HepG2 (cell line): ENCODE measurements around the gene SYT7. TPM values are rescaled to one million over a fixed set of nuclear protein-coding genes. Genes with fewer than 3 reads are reported as not detected.

ENCODE experiments used
- ATAC-seq: fragments of 200-7000 bp; cut with Tn5 transposase; 3 replicates; pipeline ENCODE4 v1.9.1; 2020; ENCODE audit warnings: mild to moderate bottlenecking, moderate library complexity
- BruUV-seq: library from RNA; stranded (reverse); fragments of 400-500 nt; replicated peaks from 2 replicates; lab custom pipeline; 2021; lab: Mats Ljungman, UMichigan
- CTCF ChIA-PET: fragments of 300-600 bp; formaldehyde crosslinking; extraction: SDS; loops from one replicate; lab custom pipeline; 2021; ENCODE audit warnings: low total read pairs, inconsistent platforms, low intra/inter-chr PET ratio; lab: Yijun Ruan, JAX
- POLR2A ChIA-PET: fragments of 350-600 bp; sonication (Branson Sonifier 250); formaldehyde crosslinking; loops from one replicate; lab custom pipeline; 2020; ENCODE audit warnings: antibody characterized with exemption, inconsistent platforms; lab: Yijun Ruan, JAX
- DNase-seq: peaks from one replicate; pipeline ENCODE4 v3.0.0-alpha.2; 2015; ENCODE audit warnings: low spot score
- FAIRE-seq: peaks from 3 replicates; lab custom pipeline; 2011; peaks lifted over from hg19 to GRCh38; lab: Jason Lieb, UNC
- H2AFZ ChIP-seq: one replicate; pipeline ENCODE4 v1.6.1; 2011; ENCODE audit warnings: low read length, inconsistent platforms
- H3K27ac ChIP-seq: fragments of 300-600 bp; 3 replicates; pipeline ENCODE4 v1.8.0; 2011; ENCODE audit warnings: mixed run types, mild to moderate bottlenecking, mixed read lengths, low read length, inconsistent platforms; ENCODE audit not compliant: insufficient read depth; ENCODE audit errors: extremely low read length
- H3K27me3 ChIP-seq, 2 experiments: fragments of 200-600 bp in 1 of 2; 2 replicates in 1 of 2; 3 replicates in 1 of 2; pipeline versions ENCODE4 v1.6.0 to v1.8.0; 2011; ENCODE audit warnings: low read length in 2 of 2, mild to moderate bottlenecking in 2 of 2, moderate library complexity in 2 of 2, inconsistent platforms in 1 of 2; ENCODE audit not compliant: insufficient read depth in 2 of 2, control insufficient read depth in 1 of 2
- H3K36me3 ChIP-seq, 2 experiments: fragments of 200-600 bp in 1 of 2; replicated peaks in 1 of 2; 2 replicates in 1 of 2; 3 replicates in 1 of 2; pipeline versions ENCODE4 v1.5.1 to v1.8.0; 2011; ENCODE audit warnings: low read length in 2 of 2, inconsistent platforms in 1 of 2; ENCODE audit not compliant: insufficient read depth in 2 of 2, control insufficient read depth in 1 of 2
- H3K4me1 ChIP-seq: 2 replicates; pipeline ENCODE4 v1.5.1; 2012; ENCODE audit warnings: low read length, inconsistent platforms; ENCODE audit not compliant: insufficient read depth
- H3K4me2 ChIP-seq: 2 replicates; pipeline ENCODE4 v1.6.0; 2011; ENCODE audit warnings: low read depth, low read length, inconsistent platforms
- H3K4me3 ChIP-seq, 3 experiments: fragments of 200-600 bp in 1 of 3; sonication (generic), shearing (Covaris generic) in 1 of 3; replicated peaks in 1 of 3; 2 replicates each; pipeline ENCODE4 v1.5.1; 2011 to 2016; ENCODE audit warnings: low read length in 3 of 3, inconsistent platforms in 2 of 3, low read depth in 2 of 3, mild to moderate bottlenecking in 2 of 3, control low read depth in 1 of 3, mixed read lengths in 1 of 3; ENCODE audit not compliant: insufficient read depth in 1 of 3
- H3K79me2 ChIP-seq: one replicate; pipeline ENCODE4 v1.6.1; 2011; ENCODE audit warnings: low read length, inconsistent platforms; ENCODE audit not compliant: insufficient read depth
- H3K9ac ChIP-seq: 2 replicates; pipeline ENCODE4 v1.6.0; 2011; ENCODE audit warnings: mild to moderate bottlenecking, low read depth, low read length, inconsistent platforms; ENCODE audit not compliant: insufficient read depth
- H3K9me3 ChIP-seq: 2 replicates; pipeline ENCODE4 v1.5.1; 2012; ENCODE audit warnings: mild to moderate bottlenecking, low read length
- H4K20me1 ChIP-seq: 2 replicates; pipeline ENCODE4 v1.6.0; 2011; ENCODE audit warnings: inconsistent platforms, mild to moderate bottlenecking, low read length, moderate library complexity; ENCODE audit not compliant: insufficient read depth
- ETV6 ChIP-seq: sonication (generic); formaldehyde crosslinking; conservative IDR thresholded peaks from 2 replicates; pipeline ENCODE4 v1.4.0; 2020; ENCODE audit warnings: missing genetic modification reagents
- ISL2 ChIP-seq: sonication (generic); formaldehyde crosslinking; IDR thresholded peaks from 2 replicates; pipeline ENCODE4 v1.5.0; 2020; ENCODE audit warnings: missing genetic modification reagents
- NCOR1 ChIP-seq: fragments of 200-600 bp; sonication (generic); IDR thresholded peaks from 2 replicates; pipeline ENCODE4 v1.7.0; 2017; ENCODE audit warnings: antibody characterized with exemption, low read length, borderline replicate concordance
- PAX8 ChIP-seq: sonication (generic); formaldehyde crosslinking; IDR thresholded peaks from 2 replicates; pipeline ENCODE4 v1.8.0; 2022; ENCODE audit warnings: mild to moderate bottlenecking, missing genetic modification reagents, borderline replicate concordance
- RFX5 ChIP-seq: IDR thresholded peaks from 2 replicates; pipeline ENCODE4 v1.6.1; 2011; ENCODE audit warnings: low read depth, low read length, improper control_type of control experiment
- ZFP37 ChIP-seq: sonication (generic); formaldehyde crosslinking; IDR thresholded peaks from 2 replicates; pipeline ENCODE4 v1.4.0; 2020; ENCODE audit warnings: missing genetic modification reagents, borderline replicate concordance
- ZNF788 ChIP-seq: sonication (generic); formaldehyde crosslinking; IDR thresholded peaks from 2 replicates; pipeline ENCODE4 v1.5.0; 2020; ENCODE audit warnings: mild to moderate bottlenecking, missing genetic modification reagents, borderline replicate concordance
- ZNF883 ChIP-seq: sonication (generic); formaldehyde crosslinking; IDR thresholded peaks from 2 replicates; pipeline ENCODE4 v1.5.1; 2020; ENCODE audit warnings: mild to moderate bottlenecking, missing genetic modification reagents; ENCODE audit errors: not compliant biosample characterization
- WGBS: methylation state at CpG from one replicate; pipeline ENCODE4 v1.1.6; 2017; ENCODE audit warnings: low lambda C conversion rate; 5-methylcytosine and 5-hydroxymethylcytosine counted together
- in situ Hi-C: cut with HindIII; loops from 2 replicates; pipeline ENCODE4 v1.10.0; 2017; ENCODE audit warnings: low pct_unique_long_range_greater_than_20kb; ENCODE audit not compliant: extremely low pct_ligation_motif_present
- intact Hi-C: fragments of 100-400 bp; cut with micrococcal nuclease; formaldehyde crosslinking; loops from one replicate; pipeline ENCODE4 v1.10.0; 2022; ENCODE audit not compliant: unreplicated experiment
- polyA plus RNA-seq, 8 experiments: library from polyadenylated mRNA; depleted of rRNA in 3 of 8; stranded (reverse) in 7 of 8; unstranded in 1 of 8; fragments of >200 nt; fragmentation: Illumina TruSeq in 4 of 8; extraction: Trizol in 4 of 8; gene quantifications; 2 replicates each; pipeline versions ENCODE4 v1.2.1 to v1.2.3, GENCODE V29; 2011 to 2016; ENCODE audit warnings: low read depth in 4 of 8, missing spikeins in 1 of 8, mixed read lengths in 1 of 8; ENCODE audit not compliant: insufficient read depth in 1 of 8
- total RNA-seq, 5 experiments: library from RNA; depleted of rRNA; stranded (reverse); fragments of >200 nt; fragmentation: Illumina TruSeq; extraction: Trizol; gene quantifications; 2 replicates each; pipeline ENCODE4 v1.2.3, GENCODE V29; 2016; ENCODE audit warnings: low read depth in 1 of 5
- TF ChIP-seq, protein P1 (sequence below): sonication (generic); formaldehyde crosslinking; IDR thresholded peaks from 2 replicates; pipeline ENCODE4 v1.9.0; 2021; ENCODE audit warnings: missing genetic modification reagents, borderline replicate concordance
- TF ChIP-seq, protein P2 (sequence below): sonication (generic); formaldehyde crosslinking; IDR thresholded peaks from 2 replicates; pipeline ENCODE4 v1.4.0; 2020; ENCODE audit warnings: missing genetic modification reagents
- TF ChIP-seq, protein P3 (sequence below): IDR thresholded peaks from 2 replicates; pipeline ENCODE4 v1.6.1; 2016; ENCODE audit warnings: mild to moderate bottlenecking, missing biosample characterization, missing genetic modification reagents
- TF ChIP-seq, protein P4 (sequence below): sonication (generic); formaldehyde crosslinking; IDR thresholded peaks from 2 replicates; pipeline ENCODE4 v1.9.0; 2021; ENCODE audit warnings: mild to moderate bottlenecking, missing genetic modification reagents

Gene SYT7
- total and polyA plus RNA-seq, 2 of the 13 experiments (the other 11 are each of a cell fraction or from before 2014, with no cell fraction given) = 1.4 to 4.4 TPM

DNA sequence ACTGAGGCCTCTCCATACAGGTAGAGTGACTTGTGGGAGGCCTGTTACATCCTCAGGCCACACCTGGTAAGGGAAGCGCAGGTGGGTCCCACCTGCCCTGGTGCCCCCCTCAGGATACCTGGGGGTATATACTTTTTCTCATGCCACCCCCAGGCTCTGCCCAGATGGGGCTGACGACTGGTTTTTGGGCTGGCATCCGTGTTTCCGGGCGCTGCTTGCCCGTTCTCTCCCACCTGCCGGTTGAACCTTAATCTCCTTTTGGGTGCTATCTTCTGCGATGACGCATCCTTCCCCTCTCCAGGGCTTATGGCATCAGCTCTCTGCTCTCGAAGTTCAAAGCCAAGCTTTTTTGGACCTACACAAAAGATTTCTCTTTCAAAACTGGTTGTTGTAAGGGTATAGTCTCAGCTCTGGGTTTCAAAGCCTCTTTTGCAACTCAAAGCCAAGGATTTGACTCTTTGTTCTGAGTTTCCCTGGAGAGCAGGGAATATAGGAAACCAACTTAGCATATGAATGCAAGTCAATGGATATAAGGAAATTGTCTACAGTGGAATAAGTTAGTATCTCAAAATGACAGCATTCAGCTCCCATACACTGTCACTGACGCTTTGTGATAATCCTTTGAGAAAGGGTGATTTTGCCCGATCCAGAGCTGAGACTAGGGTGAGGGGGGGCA lies 80.9 kb downstream of the SYT7 start:
- WGBS = 72% methylated on average over 11 of the region's 12 CpGs
- no peaks in the 10 kb centered on the region for H3K79me2 ChIP-seq
- FAIRE-seq (no peak), DNase-seq (no peak), ATAC-seq (no peak)
- no peaks in the 10 kb centered on the region for H4K20me1 ChIP-seq
- H3K4me1 ChIP-seq = peaks cover 27% of the 10 kb centered on the region
- no peak overlapping the region for H3K9ac ChIP-seq
- no TSS peak for BruUV-seq
- ChIA-PET CTCF (no interaction called here), POLR2A (no interaction called here)
- intact Hi-C loops (no loop called here), in situ Hi-C loops (no loop called here)
- H3K27me3 ChIP-seq = peaks cover 3 to 5% of the 10 kb centered on the region in 2 experiments; a peak in 2 of 5 replicates
- H3K9me3 ChIP-seq = no peaks in the 10 kb centered on the region
- no peak overlapping the region for H2AFZ ChIP-seq
- no peaks in the 10 kb centered on the region for H3K36me3 ChIP-seq
- no peak overlapping the region for H3K4me3 ChIP-seq
- H3K27ac ChIP-seq = no peak overlapping the region
- no peak overlapping the region for H3K4me2 ChIP-seq
- TF ChIP-seq ZFP37 (CRISPR knock-in tag) = no peak
- TF ChIP-seq, protein P1, sequence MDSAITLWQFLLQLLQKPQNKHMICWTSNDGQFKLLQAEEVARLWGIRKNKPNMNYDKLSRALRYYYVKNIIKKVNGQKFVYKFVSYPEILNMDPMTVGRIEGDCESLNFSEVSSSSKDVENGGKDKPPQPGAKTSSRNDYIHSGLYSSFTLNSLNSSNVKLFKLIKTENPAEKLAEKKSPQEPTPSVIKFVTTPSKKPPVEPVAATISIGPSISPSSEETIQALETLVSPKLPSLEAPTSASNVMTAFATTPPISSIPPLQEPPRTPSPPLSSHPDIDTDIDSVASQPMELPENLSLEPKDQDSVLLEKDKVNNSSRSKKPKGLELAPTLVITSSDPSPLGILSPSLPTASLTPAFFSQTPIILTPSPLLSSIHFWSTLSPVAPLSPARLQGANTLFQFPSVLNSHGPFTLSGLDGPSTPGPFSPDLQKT (CRISPR knock-in tag) = no peak
- no peak for TF ChIP-seq ETV6 (CRISPR knock-in tag)
- TF ChIP-seq ZNF788 (CRISPR knock-in tag) = no peak
- TF ChIP-seq RFX5 = no peak
- TF ChIP-seq NCOR1 = no peak
- TF ChIP-seq, protein P2, sequence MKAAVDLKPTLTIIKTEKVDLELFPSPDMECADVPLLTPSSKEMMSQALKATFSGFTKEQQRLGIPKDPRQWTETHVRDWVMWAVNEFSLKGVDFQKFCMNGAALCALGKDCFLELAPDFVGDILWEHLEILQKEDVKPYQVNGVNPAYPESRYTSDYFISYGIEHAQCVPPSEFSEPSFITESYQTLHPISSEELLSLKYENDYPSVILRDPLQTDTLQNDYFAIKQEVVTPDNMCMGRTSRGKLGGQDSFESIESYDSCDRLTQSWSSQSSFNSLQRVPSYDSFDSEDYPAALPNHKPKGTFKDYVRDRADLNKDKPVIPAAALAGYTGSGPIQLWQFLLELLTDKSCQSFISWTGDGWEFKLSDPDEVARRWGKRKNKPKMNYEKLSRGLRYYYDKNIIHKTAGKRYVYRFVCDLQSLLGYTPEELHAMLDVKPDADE (CRISPR knock-in tag) = no peak
- TF ChIP-seq PAX8 = no peak
- no peak for TF ChIP-seq ZNF883 (CRISPR knock-in tag)
- no peak for TF ChIP-seq ISL2 (CRISPR knock-in tag)
- TF ChIP-seq, protein P3, sequence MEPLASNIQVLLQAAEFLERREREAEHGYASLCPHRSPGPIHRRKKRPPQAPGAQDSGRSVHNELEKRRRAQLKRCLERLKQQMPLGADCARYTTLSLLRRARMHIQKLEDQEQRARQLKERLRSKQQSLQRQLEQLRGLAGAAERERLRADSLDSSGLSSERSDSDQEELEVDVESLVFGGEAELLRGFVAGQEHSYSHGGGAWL (CRISPR knock-in tag) = no peak
- TF ChIP-seq, protein P4, sequence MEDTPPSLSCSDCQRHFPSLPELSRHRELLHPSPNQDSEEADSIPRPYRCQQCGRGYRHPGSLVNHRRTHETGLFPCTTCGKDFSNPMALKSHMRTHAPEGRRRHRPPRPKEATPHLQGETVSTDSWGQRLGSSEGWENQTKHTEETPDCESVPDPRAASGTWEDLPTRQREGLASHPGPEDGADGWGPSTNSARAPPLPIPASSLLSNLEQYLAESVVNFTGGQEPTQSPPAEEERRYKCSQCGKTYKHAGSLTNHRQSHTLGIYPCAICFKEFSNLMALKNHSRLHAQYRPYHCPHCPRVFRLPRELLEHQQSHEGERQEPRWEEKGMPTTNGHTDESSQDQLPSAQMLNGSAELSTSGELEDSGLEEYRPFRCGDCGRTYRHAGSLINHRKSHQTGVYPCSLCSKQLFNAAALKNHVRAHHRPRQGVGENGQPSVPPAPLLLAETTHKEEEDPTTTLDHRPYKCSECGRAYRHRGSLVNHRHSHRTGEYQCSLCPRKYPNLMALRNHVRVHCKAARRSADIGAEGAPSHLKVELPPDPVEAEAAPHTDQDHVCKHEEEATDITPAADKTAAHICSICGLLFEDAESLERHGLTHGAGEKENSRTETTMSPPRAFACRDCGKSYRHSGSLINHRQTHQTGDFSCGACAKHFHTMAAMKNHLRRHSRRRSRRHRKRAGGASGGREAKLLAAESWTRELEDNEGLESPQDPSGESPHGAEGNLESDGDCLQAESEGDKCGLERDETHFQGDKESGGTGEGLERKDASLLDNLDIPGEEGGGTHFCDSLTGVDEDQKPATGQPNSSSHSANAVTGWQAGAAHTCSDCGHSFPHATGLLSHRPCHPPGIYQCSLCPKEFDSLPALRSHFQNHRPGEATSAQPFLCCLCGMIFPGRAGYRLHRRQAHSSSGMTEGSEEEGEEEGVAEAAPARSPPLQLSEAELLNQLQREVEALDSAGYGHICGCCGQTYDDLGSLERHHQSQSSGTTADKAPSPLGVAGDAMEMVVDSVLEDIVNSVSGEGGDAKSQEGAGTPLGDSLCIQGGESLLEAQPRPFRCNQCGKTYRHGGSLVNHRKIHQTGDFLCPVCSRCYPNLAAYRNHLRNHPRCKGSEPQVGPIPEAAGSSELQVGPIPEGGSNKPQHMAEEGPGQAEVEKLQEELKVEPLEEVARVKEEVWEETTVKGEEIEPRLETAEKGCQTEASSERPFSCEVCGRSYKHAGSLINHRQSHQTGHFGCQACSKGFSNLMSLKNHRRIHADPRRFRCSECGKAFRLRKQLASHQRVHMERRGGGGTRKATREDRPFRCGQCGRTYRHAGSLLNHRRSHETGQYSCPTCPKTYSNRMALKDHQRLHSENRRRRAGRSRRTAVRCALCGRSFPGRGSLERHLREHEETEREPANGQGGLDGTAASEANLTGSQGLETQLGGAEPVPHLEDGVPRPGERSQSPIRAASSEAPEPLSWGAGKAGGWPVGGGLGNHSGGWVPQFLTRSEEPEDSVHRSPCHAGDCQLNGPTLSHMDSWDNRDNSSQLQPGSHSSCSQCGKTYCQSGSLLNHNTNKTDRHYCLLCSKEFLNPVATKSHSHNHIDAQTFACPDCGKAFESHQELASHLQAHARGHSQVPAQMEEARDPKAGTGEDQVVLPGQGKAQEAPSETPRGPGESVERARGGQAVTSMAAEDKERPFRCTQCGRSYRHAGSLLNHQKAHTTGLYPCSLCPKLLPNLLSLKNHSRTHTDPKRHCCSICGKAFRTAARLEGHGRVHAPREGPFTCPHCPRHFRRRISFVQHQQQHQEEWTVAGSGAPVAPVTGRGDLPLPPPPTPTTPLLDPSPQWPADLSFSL = no peak
